PC-9 (cell line): ENCODE measurements around the gene MYH6.

Source experiments
- EZH2 ChIP-seq: fragments of 200-600 bp; sonication (generic); IDR thresholded peaks from 2 replicates; pipeline ENCODE4 v1.8.0; 2017; ENCODE audit warnings: antibody characterized with exemption, low read depth
- TF ChIP-seq, protein P1 (sequence below): fragments of 200-600 bp; sonication (generic); conservative IDR thresholded peaks from 2 replicates; pipeline ENCODE4 v1.6.1; 2017; ENCODE audit warnings: mixed run types, antibody characterized with exemption, mild to moderate bottlenecking, moderate library complexity

DNA sequence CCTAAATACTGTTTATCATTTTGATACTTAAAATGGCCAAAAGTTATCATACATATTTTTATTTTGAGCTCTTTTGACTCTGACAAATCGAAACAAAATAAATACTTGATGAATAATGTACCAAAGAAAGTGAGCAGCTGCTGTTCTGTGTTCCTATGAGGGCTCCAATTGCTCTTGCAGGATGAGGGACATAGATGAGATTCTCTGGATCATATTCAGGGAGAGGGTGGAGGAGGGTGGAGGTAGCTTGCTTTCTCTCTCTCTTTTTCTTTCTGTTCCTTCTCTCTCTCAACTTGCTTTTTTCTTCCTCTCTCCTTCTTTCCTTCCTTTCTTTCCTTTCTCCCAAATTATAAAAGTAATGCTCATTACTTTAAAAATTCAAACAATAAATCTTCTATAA is 36.2 kb upstream of the MYH6 start:
- TF ChIP-seq, protein P1, sequence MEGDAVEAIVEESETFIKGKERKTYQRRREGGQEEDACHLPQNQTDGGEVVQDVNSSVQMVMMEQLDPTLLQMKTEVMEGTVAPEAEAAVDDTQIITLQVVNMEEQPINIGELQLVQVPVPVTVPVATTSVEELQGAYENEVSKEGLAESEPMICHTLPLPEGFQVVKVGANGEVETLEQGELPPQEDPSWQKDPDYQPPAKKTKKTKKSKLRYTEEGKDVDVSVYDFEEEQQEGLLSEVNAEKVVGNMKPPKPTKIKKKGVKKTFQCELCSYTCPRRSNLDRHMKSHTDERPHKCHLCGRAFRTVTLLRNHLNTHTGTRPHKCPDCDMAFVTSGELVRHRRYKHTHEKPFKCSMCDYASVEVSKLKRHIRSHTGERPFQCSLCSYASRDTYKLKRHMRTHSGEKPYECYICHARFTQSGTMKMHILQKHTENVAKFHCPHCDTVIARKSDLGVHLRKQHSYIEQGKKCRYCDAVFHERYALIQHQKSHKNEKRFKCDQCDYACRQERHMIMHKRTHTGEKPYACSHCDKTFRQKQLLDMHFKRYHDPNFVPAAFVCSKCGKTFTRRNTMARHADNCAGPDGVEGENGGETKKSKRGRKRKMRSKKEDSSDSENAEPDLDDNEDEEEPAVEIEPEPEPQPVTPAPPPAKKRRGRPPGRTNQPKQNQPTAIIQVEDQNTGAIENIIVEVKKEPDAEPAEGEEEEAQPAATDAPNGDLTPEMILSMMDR: no peak
- no peak for TF ChIP-seq EZH2
